Sigmoid colon (tissue), 4 donors: ENCODE data around the gene CD3G.

Source experiments
- CTCF ChIP-seq, 4 experiments: fragments of 450-650 bp in 3 of 4; fragments of 200-600 bp in 1 of 4; IDR thresholded peaks; one replicate each; pipeline ENCODE4 v1.5.1; 2016 to 2019; ENCODE audit warnings: antibody characterized with exemption in 4 of 4, mild to moderate bottlenecking in 3 of 4, moderate library complexity in 2 of 4
- EP300 ChIP-seq, 4 donors: sonication (generic); formaldehyde crosslinking; IDR thresholded peaks; one replicate each; pipeline ENCODE4 v1.6.1; 2017; ENCODE audit warnings: antibody characterized with exemption in 4 of 4
- POLR2A ChIP-seq, 2 donors: fragments of 450-650 bp; IDR thresholded peaks; one replicate each; pipeline ENCODE4 v1.6.1; 2016; ENCODE audit warnings: antibody characterized with exemption in 2 of 2, mild to moderate bottlenecking in 2 of 2, moderate library complexity in 2 of 2
- POLR2AphosphoS5 ChIP-seq, 4 donors: sonication (generic); formaldehyde crosslinking; IDR thresholded peaks; one replicate each; pipeline ENCODE4 v1.6.1; 2017; ENCODE audit warnings: antibody characterized with exemption in 4 of 4

- TF ChIP-seq CTCF (IDR thresholded peaks at IDR 0.05) = no peak
- no peak for TF ChIP-seq EP300 (IDR thresholded peaks at IDR 0.05)
- TF ChIP-seq POLR2A (IDR thresholded peaks at IDR 0.05) = no peak
- no peak for TF ChIP-seq POLR2AphosphoS5 (IDR thresholded peaks at IDR 0.05)
Measured at GRCh38 chr11:118328745-118329144, 15.4 kb upstream of the CD3G start.
